Spleen (tissue), 11 donors: ENCODE measurements around the gene COBLL1. TPM values are rescaled to one million over a fixed set of nuclear protein-coding genes. Genes with fewer than 3 reads are reported as not detected.
"Not testable (repeated sequence)": the region's sequence is repeated elsewhere in the genome, so short reads cannot be mapped to it uniquely, and the experiment has no call there.

Source experiments
- DNase-seq: peaks from one replicate; pipeline ENCODE4 v3.0.0-alpha.2; 2020
- H3K27ac ChIP-seq, 8 donors: fragments of 200-600 bp; sonication (generic) in 7 of 8; 1 replicate in 4 of 8; 2 replicates in 4 of 8; pipeline versions ENCODE4 v1.5.0 to v1.8.0; 2016 to 2021; ENCODE audit warnings: inconsistent platforms in 4 of 8, mild to moderate bottlenecking in 4 of 8, moderate library complexity in 1 of 8
- H3K27me3 ChIP-seq, 7 donors: fragments of 200-600 bp; sonication (generic) in 6 of 7; replicated peaks in 1 of 7; 1 replicate in 4 of 7; 2 replicates in 3 of 7; pipeline versions ENCODE4 v1.5.0 to v1.8.0; 2016 to 2021; ENCODE audit warnings: inconsistent platforms in 3 of 7, mild to moderate bottlenecking in 1 of 7
- H3K36me3 ChIP-seq, 6 donors: fragments of 200-600 bp; sonication (generic) in 5 of 6; 1 replicate in 4 of 6; 2 replicates in 2 of 6; pipeline versions ENCODE4 v1.5.0 to v1.8.0; 2016 to 2021; ENCODE audit warnings: inconsistent platforms in 2 of 6
- H3K4me1 ChIP-seq, 6 donors: fragments of 200-600 bp; sonication (generic) in 5 of 6; 1 replicate in 3 of 6; 2 replicates in 3 of 6; pipeline versions ENCODE4 v1.5.0 to v1.8.0; 2016 to 2021; ENCODE audit warnings: inconsistent platforms in 3 of 6
- H3K4me3 ChIP-seq, 8 donors: fragments of 200-600 bp; sonication (generic) in 7 of 8; 1 replicate in 4 of 8; 2 replicates in 4 of 8; pipeline versions ENCODE4 v1.5.0 to v1.8.0; 2016 to 2021; ENCODE audit warnings: inconsistent platforms in 4 of 8, mild to moderate bottlenecking in 4 of 8, moderate library complexity in 2 of 8
- H3K9me3 ChIP-seq, 8 donors: fragments of 200-600 bp; sonication (generic) in 7 of 8; 1 replicate in 4 of 8; 2 replicates in 4 of 8; pipeline versions ENCODE4 v1.5.0 to v1.8.0; 2016 to 2021; ENCODE audit warnings: inconsistent platforms in 4 of 8
- CTCF ChIP-seq, 11 experiments: fragments of 200-600 bp in 7 of 11; fragments of 450-650 bp in 4 of 11; sonication (generic) in 4 of 11; IDR thresholded peaks in 8 of 11; conservative IDR thresholded peaks in 3 of 11; 1 replicate in 7 of 11; 2 replicates in 4 of 11; pipeline versions ENCODE4 v1.4.0 to v1.8.0; 2016 to 2021; ENCODE audit warnings: antibody characterized with exemption in 11 of 11, inconsistent platforms in 4 of 11, mild to moderate bottlenecking in 1 of 11
- POLR2A ChIP-seq, 3 donors: fragments of 450-650 bp; IDR thresholded peaks; one replicate each; pipeline ENCODE4 v1.5.1; 2017; ENCODE audit warnings: antibody characterized with exemption in 3 of 3, mild to moderate bottlenecking in 1 of 3
- POLR2AphosphoS5 ChIP-seq, 3 donors: sonication (generic); formaldehyde crosslinking; IDR thresholded peaks; one replicate each; pipeline ENCODE4 v1.5.1; 2017; ENCODE audit warnings: antibody characterized with exemption in 3 of 3
- WGBS, 5 donors: extraction: QIAGEN DNeasy Blood & Tissue Kit in 3 of 5; methylation state at CpG; one replicate each; pipeline versions ENCODE4 v1.1.5 to v1.1.7; 2013 to 2018; 5-methylcytosine and 5-hydroxymethylcytosine counted together
- intact Hi-C: fragments of 100-400 bp; cut with DNase I; formaldehyde crosslinking; loops from one replicate; pipeline ENCODE4 v1.15.0; 2023; ENCODE audit warnings: low total_unique reads
- polyA plus RNA-seq, 3 donors: library from polyadenylated mRNA; stranded (reverse); fragments of 200-250 nt; gene quantifications; one replicate each; pipeline ENCODE4 v1.2.1, GENCODE V29; 2013
- total RNA-seq, 7 donors: library from RNA; depleted of rRNA in 3 of 7; stranded (reverse); fragments of >200 nt in 3 of 7; fragmentation: NEBNext Ultra II Directional in 4 of 7; extraction: Animal tissue kit (Norgen Biotek cat#: 25700) in 4 of 7; gene quantifications; one replicate each; pipeline versions ENCODE4 v1.1.0 to v1.2.1, GENCODE V29; 2016 to 2021
- donor health status: healthy with polysubstance abuse.
- donor health status: DM: no; HTN: no; CAD: no; lungs with moderate emphysema.
- donor health status: DM: no; HTN: no; CAD: no.
- donor health status: Bipolar disorder and iron deficiency.
- donor health status: healthy.
- donor health status: DM: no; HTN: no; CAD: no.
- donor health status: DM: yes; HTN: yes; CAD: no.

The COBLL1 gene
- total and polyA plus RNA-seq, 10 donors: 6.4 to 86.8 (median 49.9) TPM

GRCh38 chr2:164763431-164763830 lies 78.2 kb downstream of the COBLL1 start:
- no peaks in the 10 kb centered on the region for H3K27me3 ChIP-seq
- WGBS, 5 donors: 87 to 98% (median 96%) methylated on average over 5 of the region's 5 CpGs
- no peak overlapping the region for H3K4me3 ChIP-seq
- intact Hi-C loops: no loop called here
- TF ChIP-seq POLR2AphosphoS5 (IDR thresholded peaks at IDR 0.05): no peak
- no peak for TF ChIP-seq CTCF (IDR thresholded peaks at IDR 0.05 in 8 of 11, conservative IDR thresholded peaks at IDR 0.05 in 3 of 11)
- no peak for TF ChIP-seq POLR2A (IDR thresholded peaks at IDR 0.05)
- peak overlapping the region in 2 of 8 donors; percentile 74 to 82 for H3K27ac ChIP-seq
- peaks cover 0 to 36% (median 5%) of the 10 kb centered on the region in 6 donors for H3K4me1 ChIP-seq
- H3K36me3 ChIP-seq: no peaks in the 10 kb centered on the region
- DNase-seq: no peak
- H3K9me3 ChIP-seq: no peaks in the 10 kb centered on the region

GRCh38 chr2:164761737-164762460 lies 79.7 kb downstream of the COBLL1 start:
- DNase-seq: no peak
- Histone ChIP-seq H3K4me1 (peaks cover 0 to 51% (median 8%) of the 10 kb centered on the region in 6 donors), H3K27me3 (no peaks in the 10 kb centered on the region), H3K36me3 (no peaks in the 10 kb centered on the region), H3K9me3 (no peaks in the 10 kb centered on the region), H3K27ac (peak overlapping the region in 7 of 8 donors; percentile 43 to 86 (median 74)), H3K4me3 (no peak overlapping the region)
- WGBS, 5 donors: 64 to 85% (median 74%) methylated on average over 1 of the region's 1 CpG
- TF ChIP-seq CTCF (IDR thresholded peaks at IDR 0.05 in 8 of 11, conservative IDR thresholded peaks at IDR 0.05 in 3 of 11) (no peak), POLR2A (IDR thresholded peaks at IDR 0.05) (no peak), POLR2AphosphoS5 (IDR thresholded peaks at IDR 0.05) (no peak)
- intact Hi-C loops: no loop called here

GRCh38 chr2:164761201-164761600 lies 80.4 kb downstream of the COBLL1 start:
- intact Hi-C loops, H3K36me3 ChIP-seq, H3K27me3 ChIP-seq, H3K9me3 ChIP-seq: not testable (repeated sequence)
- TF ChIP-seq POLR2AphosphoS5 (IDR thresholded peaks at IDR 0.05): peak in 2 of 3 donors; percentile 77 to 86
- peak in 1 of 3 donors; percentile 60 for TF ChIP-seq POLR2A (IDR thresholded peaks at IDR 0.05)
- peaks cover 0 to 54% (median 9%) of the 10 kb centered on the region in 6 donors for H3K4me1 ChIP-seq
- 57 to 77% (median 75%) methylated on average over 9 of the region's 9 CpGs for WGBS, 5 donors
- peak overlapping the region in 5 of 8 donors; percentile 4 to 64 (median 28) for H3K4me3 ChIP-seq
- DNase-seq: peak; percentile 80
- peak overlapping the region in 7 of 8 donors; percentile 64 to 86 (median 76) for H3K27ac ChIP-seq

- TF ChIP-seq CTCF (IDR thresholded peaks at IDR 0.05 in 8 of 11, conservative IDR thresholded peaks at IDR 0.05 in 3 of 11) (no peak), POLR2AphosphoS5 (IDR thresholded peaks at IDR 0.05) (no peak), POLR2A (IDR thresholded peaks at IDR 0.05) (no peak)
- Histone ChIP-seq H3K27ac (peak overlapping the region in 7 of 8 donors; percentile 64 to 86 (median 76)), H3K36me3 (no peaks in the 10 kb centered on the region), H3K4me1 (peaks cover 0 to 60% (median 13%) of the 10 kb centered on the region in 6 donors), H3K4me3 (peak overlapping the region in 6 of 8 donors; percentile 4 to 64 (median 28)), H3K9me3 (no peaks in the 10 kb centered on the region), H3K27me3 (no peaks in the 10 kb centered on the region)
- no peak for DNase-seq
- 28 to 82% (median 73%) methylated on average over 2 of the region's 2 CpGs for WGBS, 5 donors
- intact Hi-C loops: no loop called here
Observed at GRCh38 chr2:164760179-164760578, 81.4 kb downstream of the COBLL1 start.
